K562 (cell line): ENCODE results near the gene DMGDH. TPM values are rescaled to one million over a fixed set of nuclear protein-coding genes. Genes with fewer than 3 reads are reported as not detected.

Experiments used
- ATAC-seq: fragments of 200-7000 bp; cut with Tn5 transposase; 3 replicates; pipeline ENCODE4 v1.9.1; 2020; ENCODE audit warnings: moderate library complexity
- BruUV-seq: library from RNA; stranded (reverse); fragments of 400-500 nt; replicated peaks from 2 replicates; lab custom pipeline; 2021; lab: Mats Ljungman, UMichigan
- CTCF ChIA-PET: fragments of 300-600 bp; formaldehyde crosslinking; extraction: SDS; loops from one replicate; lab custom pipeline; 2021; ENCODE audit warnings: low intra/inter-chr PET ratio; lab: Yijun Ruan, JAX
- POLR2A ChIA-PET: fragments of 300-600, 350-650 bp; sonication (Branson Sonifier 250); formaldehyde crosslinking; extraction: SDS; loops from one replicate; lab custom pipeline; 2021; ENCODE audit warnings: antibody characterized with exemption, inconsistent platforms; lab: Yijun Ruan, JAX
- DNase-seq, 4 experiments: peaks; one replicate each; pipeline versions ENCODE4 v3.0.0 to v3.0.0-alpha.2; 2011 to 2018; ENCODE audit warnings: low spot score in 3 of 4, mixed read lengths in 3 of 4; ENCODE audit errors: extremely low read depth in 1 of 4
- FAIRE-seq: peaks from 2 replicates; lab custom pipeline; 2011; peaks lifted over from hg19 to GRCh38; lab: Jason Lieb, UNC
- H2AFZ ChIP-seq: 2 replicates; pipeline ENCODE4 v1.6.0; 2011; ENCODE audit warnings: low read depth, low read length, control low read depth, inconsistent platforms
- H3K27ac ChIP-seq: fragments of 200-600 bp; 3 replicates; pipeline ENCODE4 v1.8.0; 2011; ENCODE audit warnings: low read depth, mild to moderate bottlenecking, control low read depth, inconsistent platforms, low read length, moderate library complexity, mixed read lengths; ENCODE audit errors: extremely low read depth
- H3K27me3 ChIP-seq, 2 experiments: fragments of 300-600 bp in 1 of 2; 2 replicates in 1 of 2; 3 replicates in 1 of 2; pipeline versions ENCODE4 v1.6.0 to v1.8.0; 2011; ENCODE audit warnings: inconsistent platforms in 2 of 2, low read length in 2 of 2, mild to moderate bottlenecking in 1 of 2, mixed read lengths in 1 of 2, moderate library complexity in 1 of 2; ENCODE audit not compliant: control insufficient read depth in 2 of 2, insufficient read depth in 2 of 2
- H3K36me3 ChIP-seq: fragments of 300-600 bp; 3 replicates; pipeline ENCODE4 v1.8.0; 2011; ENCODE audit warnings: mild to moderate bottlenecking, low read length, inconsistent platforms; ENCODE audit not compliant: control insufficient read depth, insufficient read depth
- H3K4me1 ChIP-seq, 2 experiments: fragments of 200-600 bp in 1 of 2; replicated peaks in 1 of 2; 2 replicates in 1 of 2; 3 replicates in 1 of 2; pipeline versions ENCODE4 v1.5.1 to v1.8.0; 2011; ENCODE audit warnings: inconsistent platforms in 2 of 2, low read length in 2 of 2, mild to moderate bottlenecking in 1 of 2, mixed read lengths in 1 of 2, moderate library complexity in 1 of 2; ENCODE audit not compliant: control insufficient read depth in 2 of 2, insufficient read depth in 2 of 2
- H3K4me2 ChIP-seq: 2 replicates; pipeline ENCODE4 v1.6.1; 2011; ENCODE audit warnings: low read length, control low read depth, inconsistent platforms, mixed read lengths; ENCODE audit not compliant: insufficient read depth
- H3K4me3 ChIP-seq: fragments of 200-600 bp; sonication (generic), shearing (Covaris generic); 2 replicates; pipeline ENCODE4 v1.5.1; 2016; ENCODE audit warnings: control low read depth, inconsistent platforms
- H3K79me2 ChIP-seq: fragments of 200-600 bp; 3 replicates; pipeline ENCODE4 v1.8.0; 2011; ENCODE audit warnings: low read length, inconsistent platforms; ENCODE audit not compliant: control insufficient read depth, insufficient read depth
- H3K9ac ChIP-seq, 2 experiments: 2 replicates each; pipeline versions ENCODE4 v1.6.0 to v1.6.1; 2011; ENCODE audit warnings: low read depth in 2 of 2, low read length in 2 of 2, control low read depth in 1 of 2, inconsistent platforms in 1 of 2, mild to moderate bottlenecking in 1 of 2, mixed read lengths in 1 of 2; ENCODE audit not compliant: insufficient read depth in 1 of 2
- H3K9me1 ChIP-seq: one replicate; pipeline ENCODE4 v1.6.0; 2011; ENCODE audit warnings: inconsistent platforms, mild to moderate bottlenecking, low read length, moderate library complexity; ENCODE audit not compliant: control insufficient read depth, insufficient read depth
- H3K9me3 ChIP-seq: replicated peaks from 2 replicates; pipeline ENCODE4 v1.5.1; 2011; ENCODE audit warnings: low read depth, low read length, inconsistent platforms; ENCODE audit not compliant: control insufficient read depth, insufficient read depth
- H4K20me1 ChIP-seq: replicated peaks from 2 replicates; pipeline ENCODE4 v1.6.1; 2011; ENCODE audit warnings: low read length, inconsistent platforms, mixed read lengths; ENCODE audit not compliant: control insufficient read depth, insufficient read depth
- CBFA2T3 ChIP-seq: fragments of 450-650 bp; IDR thresholded peaks from 2 replicates; pipeline ENCODE4 v1.6.1; 2017
- HMGXB4 ChIP-seq: sonication (generic); formaldehyde crosslinking; IDR thresholded peaks from 2 replicates; pipeline ENCODE4 v1.8.1; 2023; ENCODE audit warnings: mild to moderate bottlenecking, missing genetic modification reagents
- MXI1 ChIP-seq: IDR thresholded peaks from 2 replicates; pipeline ENCODE4 v1.6.1; 2011; ENCODE audit warnings: low read depth, mild to moderate bottlenecking, improper control_type of control experiment, low read length
- NCOA2 ChIP-seq, 2 experiments: fragments of 450-650 bp; IDR thresholded peaks; 2 replicates each; pipeline ENCODE4 v1.6.1; 2018; ENCODE audit warnings: mild to moderate bottlenecking in 2 of 2, moderate library complexity in 1 of 2; ENCODE audit not compliant: partially characterized antibody in 2 of 2
- TFAP4 ChIP-seq: sonication (generic); formaldehyde crosslinking; IDR thresholded peaks from 2 replicates; pipeline ENCODE4 v1.8.0; 2022; ENCODE audit warnings: missing genetic modification reagents, mild to moderate bottlenecking, moderate library complexity, borderline replicate concordance
- ZNF592 ChIP-seq: fragments of 450-650 bp; IDR thresholded peaks from 2 replicates; pipeline ENCODE4 v1.6.1; 2017; ENCODE audit warnings: antibody characterized with exemption, mild to moderate bottlenecking
- WGBS: fragments of 100-300 bp; shearing (Covaris generic); methylation state at CpG from one replicate; pipeline ENCODE4 v1.1.6; 2016; ENCODE audit warnings: low coverage, mixed read lengths; ENCODE audit not compliant: insufficient coverage; ENCODE audit errors: missing lambda C conversion rate; 5-methylcytosine and 5-hydroxymethylcytosine counted together
- in situ Hi-C: fragments of 300-500 bp; cut with MboI; formaldehyde crosslinking; loops from 4 replicates; pipeline ENCODE4 v1.15.0; 2018; ENCODE audit warnings: inconsistent platforms, mixed read lengths
- intact Hi-C: fragments of 100-400 bp; cut with micrococcal nuclease; formaldehyde crosslinking; loops from 2 replicates; pipeline ENCODE4 v1.14.2; 2022
- polyA plus RNA-seq, 8 experiments: library from polyadenylated mRNA; depleted of rRNA in 4 of 8; stranded (reverse) in 5 of 8; unstranded in 3 of 8; fragments of >200 nt; fragmentation: Nextera tagmentation in 2 of 8; fragmentation: Illumina TruSeq in 1 of 8; extraction: Ambion mirVana in 2 of 8; extraction: Trizol in 1 of 8; gene quantifications; 2 replicates each; pipeline versions ENCODE4 v1.2.1 to v1.2.3, GENCODE V29; 2011 to 2014; ENCODE audit warnings: inconsistent platforms in 1 of 8, missing spikeins in 1 of 8
- total RNA-seq, 7 experiments: library from RNA; depleted of rRNA in 6 of 7; stranded (reverse); fragments of >200 nt in 6 of 7; fragmentation: Illumina TruSeq in 2 of 7; extraction: Trizol in 2 of 7; gene quantifications; 2 replicates each; pipeline versions ENCODE4 v1.2.1 to v1.2.3, GENCODE V29; 2011 to 2021; ENCODE audit warnings: low replicate concordance in 1 of 7

The DMGDH gene
- total and polyA plus RNA-seq, 9 of the 15 experiments (the other 6 are each of a cell fraction or from before 2014, with no cell fraction given), result 0.13 to 0.58 TPM; not detected in 7

- no peak overlapping the region for H3K9ac ChIP-seq
- no peak overlapping the region for H2AFZ ChIP-seq
- H4K20me1 ChIP-seq, result no peaks in the 10 kb centered on the region
- POLR2A ChIA-PET, result no interaction called here
- no peaks in the 10 kb centered on the region for H3K4me1 ChIP-seq
- no peak for DNase-seq
- in situ Hi-C loops, result no loop called here
- H3K27ac ChIP-seq, result no peak overlapping the region
- no peaks in the 10 kb centered on the region for H3K36me3 ChIP-seq
- TF ChIP-seq MXI1 (no peak), NCOA2 (IDR thresholded peaks at IDR 0.05; ENCODE audit: partially characterized antibody in 2 of 2) (no peak), HMGXB4 (no peak), ZNF592 (no peak), CBFA2T3 (no peak), TFAP4 (CRISPR knock-in tag) (no peak)
- TF ChIP-seq, all 486 proteins: peak for 0
- intact Hi-C loops, result no loop called here
- Histone ChIP-seq H3K4me2 (no peak overlapping the region), H3K79me2 (no peaks in the 10 kb centered on the region), H3K4me3 (no peak overlapping the region), H3K27me3 (no peaks in the 10 kb centered on the region), H3K9me1 (no peaks in the 10 kb centered on the region), H3K9me3 (no peaks in the 10 kb centered on the region)
- WGBS, result 0% methylated on average over 3 of the region's 3 CpGs
- CTCF ChIA-PET, result no interaction called here
- ATAC-seq (no peak), FAIRE-seq (no peak)
- BruUV-seq, result no TSS peak
Observed at GRCh38 chr5:78958672-78959445, 110.6 kb downstream of the DMGDH start.
